CD4-positive, alpha-beta T cell treated with Interferon gamma for 1 hour (primary cell): ENCODE measurements around the gene NME4.
"Not testable (repeated sequence)": the region's sequence is repeated elsewhere in the genome, so short reads cannot be mapped to it uniquely, and the experiment has no call there.

Experiments
- DNase-seq: peaks from one replicate; pipeline ENCODE4 v3.0.0-alpha.2; 2020

Gene NME4

GRCh38 chr16:397135-397661, at the start of gene NME4:
Gene NME4, plus strand, starts transcription at chr16:397199. Its CDS starts 24 bp downstream, at chr16:397223.
- no peak for DNase-seq

GRCh38 chr16:347203-347602, 49.8 kb upstream of the NME4 start:
- DNase-seq, result no peak

GRCh38 chr16:348495-348894, 48.5 kb upstream of the NME4 start:
- DNase-seq, result not testable (repeated sequence)

- no peak for DNase-seq
Observed at GRCh38 chr16:349211-349610, 47.8 kb upstream of the NME4 start.

GRCh38 chr16:350203-350602, 46.8 kb upstream of the NME4 start:
- DNase-seq, result no peak

GRCh38 chr16:351804-352520, 45.0 kb upstream of the NME4 start:
- DNase-seq, result no peak

- peak; percentile 99 for DNase-seq
Observed at GRCh38 chr16:352547-353403, 44.2 kb upstream of the NME4 start, which contains the start of gene AXIN1. Gene AXIN1, minus strand, starts transcription at chr16:352723. Its CDS starts 5,698 bp downstream, at chr16:347025.

- DNase-seq, result no peak
Observed at GRCh38 chr16:353404-354290, 43.4 kb upstream of the NME4 start.

GRCh38 chr16:354291-354881, 42.6 kb upstream of the NME4 start:
- no peak for DNase-seq

GRCh38 chr16:354971-355461, 42.0 kb upstream of the NME4 start:
- peak; percentile 62 for DNase-seq

GRCh38 chr16:356741-357140, 40.3 kb upstream of the NME4 start:
- no peak for DNase-seq

GRCh38 chr16:359067-359763, 37.8 kb upstream of the NME4 start:
- DNase-seq, result no peak

- DNase-seq, result no peak
Observed at GRCh38 chr16:359871-360697, 36.9 kb upstream of the NME4 start.

GRCh38 chr16:360698-361336, 36.2 kb upstream of the NME4 start:
- DNase-seq, result no peak

GRCh38 chr16:361341-361871, 35.6 kb upstream of the NME4 start:
- no peak for DNase-seq

GRCh38 chr16:361872-362701, 34.9 kb upstream of the NME4 start:
- DNase-seq, result peak; percentile 72

- DNase-seq, result not testable (repeated sequence)
Observed at GRCh38 chr16:362702-362999, 34.3 kb upstream of the NME4 start.

GRCh38 chr16:363110-363765, 33.8 kb upstream of the NME4 start:
- no peak for DNase-seq
